Stimulated activated naive CD8-positive, alpha-beta T cell treated with anti-CD3 and anti-CD28 coated beads, Interleukin-15, amount 100 ng/mL, for 72 hours (primary cell): ENCODE measurements around the gene ABCC10.
"Not testable (repeated sequence)": the region's sequence is repeated elsewhere in the genome, so short reads cannot be mapped to it uniquely, and the experiment has no call there.

Experiments used
- ATAC-seq: fragments of 150-1000 bp; cut with Tn5 transposase; 2 replicates; pipeline ENCODE4 v1.10.0; 2021; ENCODE audit warnings: mild to moderate bottlenecking, moderate library complexity
- DNase-seq, 2 donors: peaks; one replicate each; pipeline ENCODE4 v3.0.0; 2021 to 2022
- H3K27ac Mint-ChIP-seq, 2 donors: one replicate each; pipeline ENCODE4 v1.8.0; 2022; ENCODE audit warnings: mild to moderate bottlenecking in 2 of 2, mixed read lengths in 2 of 2, moderate library complexity in 2 of 2
- H3K27me3 Mint-ChIP-seq: one replicate; pipeline ENCODE4 v1.8.0; 2022; ENCODE audit warnings: mixed read lengths
- H3K4me1 Mint-ChIP-seq: one replicate; pipeline ENCODE4 v1.8.0; 2022; ENCODE audit warnings: mild to moderate bottlenecking, mixed read lengths
- H3K4me3 Mint-ChIP-seq, 2 donors: one replicate each; pipeline ENCODE4 v1.8.0; 2022; ENCODE audit warnings: mild to moderate bottlenecking in 2 of 2, mixed read lengths in 2 of 2, moderate library complexity in 1 of 2
- H3K9me3 Mint-ChIP-seq, 2 donors: one replicate each; pipeline ENCODE4 v1.8.0; 2022; ENCODE audit warnings: mixed read lengths in 2 of 2

The ABCC10 gene, protein sequence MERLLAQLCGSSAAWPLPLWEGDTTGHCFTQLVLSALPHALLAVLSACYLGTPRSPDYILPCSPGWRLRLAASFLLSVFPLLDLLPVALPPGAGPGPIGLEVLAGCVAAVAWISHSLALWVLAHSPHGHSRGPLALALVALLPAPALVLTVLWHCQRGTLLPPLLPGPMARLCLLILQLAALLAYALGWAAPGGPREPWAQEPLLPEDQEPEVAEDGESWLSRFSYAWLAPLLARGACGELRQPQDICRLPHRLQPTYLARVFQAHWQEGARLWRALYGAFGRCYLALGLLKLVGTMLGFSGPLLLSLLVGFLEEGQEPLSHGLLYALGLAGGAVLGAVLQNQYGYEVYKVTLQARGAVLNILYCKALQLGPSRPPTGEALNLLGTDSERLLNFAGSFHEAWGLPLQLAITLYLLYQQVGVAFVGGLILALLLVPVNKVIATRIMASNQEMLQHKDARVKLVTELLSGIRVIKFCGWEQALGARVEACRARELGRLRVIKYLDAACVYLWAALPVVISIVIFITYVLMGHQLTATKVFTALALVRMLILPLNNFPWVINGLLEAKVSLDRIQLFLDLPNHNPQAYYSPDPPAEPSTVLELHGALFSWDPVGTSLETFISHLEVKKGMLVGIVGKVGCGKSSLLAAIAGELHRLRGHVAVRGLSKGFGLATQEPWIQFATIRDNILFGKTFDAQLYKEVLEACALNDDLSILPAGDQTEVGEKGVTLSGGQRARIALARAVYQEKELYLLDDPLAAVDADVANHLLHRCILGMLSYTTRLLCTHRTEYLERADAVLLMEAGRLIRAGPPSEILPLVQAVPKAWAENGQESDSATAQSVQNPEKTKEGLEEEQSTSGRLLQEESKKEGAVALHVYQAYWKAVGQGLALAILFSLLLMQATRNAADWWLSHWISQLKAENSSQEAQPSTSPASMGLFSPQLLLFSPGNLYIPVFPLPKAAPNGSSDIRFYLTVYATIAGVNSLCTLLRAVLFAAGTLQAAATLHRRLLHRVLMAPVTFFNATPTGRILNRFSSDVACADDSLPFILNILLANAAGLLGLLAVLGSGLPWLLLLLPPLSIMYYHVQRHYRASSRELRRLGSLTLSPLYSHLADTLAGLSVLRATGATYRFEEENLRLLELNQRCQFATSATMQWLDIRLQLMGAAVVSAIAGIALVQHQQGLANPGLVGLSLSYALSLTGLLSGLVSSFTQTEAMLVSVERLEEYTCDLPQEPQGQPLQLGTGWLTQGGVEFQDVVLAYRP (N-terminal part only)

DNA sequence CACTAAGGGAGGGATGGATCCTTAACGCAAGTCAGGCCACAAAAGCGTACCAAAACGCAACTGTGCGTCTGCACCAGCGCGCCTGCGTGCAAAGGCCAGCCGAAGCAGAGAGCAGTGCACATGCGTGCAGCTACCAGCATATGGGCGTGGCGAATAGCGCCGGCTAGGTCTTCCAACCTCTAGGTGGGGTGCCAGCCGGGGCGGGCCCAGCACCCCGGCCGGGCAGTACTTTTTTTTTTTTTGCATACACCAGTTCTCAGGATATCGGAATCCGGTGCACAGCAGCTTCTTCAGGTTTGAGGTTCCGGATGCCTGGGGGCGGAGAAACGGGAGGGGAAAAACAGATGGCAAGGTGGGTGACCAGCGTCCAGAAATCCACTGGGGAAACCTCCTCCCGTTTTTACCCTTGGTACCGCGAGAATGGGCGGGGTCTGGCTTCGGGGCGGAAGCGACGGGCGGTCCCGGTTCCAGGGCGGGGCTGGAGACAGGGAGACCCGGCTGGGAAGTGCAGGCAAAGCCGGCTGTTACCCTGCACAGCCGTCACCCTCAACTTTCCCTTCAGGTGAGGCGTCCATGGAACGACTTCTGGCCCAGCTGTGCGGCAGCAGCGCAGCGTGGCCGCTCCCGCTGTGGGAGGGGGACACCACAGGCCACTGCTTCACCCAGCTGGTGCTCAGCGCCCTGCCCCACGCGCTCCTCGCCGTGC, at the start of gene ABCC10:
Gene ABCC10 (plus strand): TSS at position 136 of the 706 bp plus-strand sequence. CDS start 438 bp downstream, at position 574.
- Mint-ChIP-seq H3K9me3 (no peaks in the 10 kb centered on the region), H3K4me1 (peaks cover 18% of the 10 kb centered on the region), H3K27me3 (no peaks in the 10 kb centered on the region), H3K4me3 (peak within 1 kb of the TSS; percentile 93 to 96), H3K27ac (peak within 1 kb of the TSS; percentile 96 to 99)
- ATAC-seq (peak; percentile 98), DNase-seq (peak; percentile 91 to 96)

DNA sequence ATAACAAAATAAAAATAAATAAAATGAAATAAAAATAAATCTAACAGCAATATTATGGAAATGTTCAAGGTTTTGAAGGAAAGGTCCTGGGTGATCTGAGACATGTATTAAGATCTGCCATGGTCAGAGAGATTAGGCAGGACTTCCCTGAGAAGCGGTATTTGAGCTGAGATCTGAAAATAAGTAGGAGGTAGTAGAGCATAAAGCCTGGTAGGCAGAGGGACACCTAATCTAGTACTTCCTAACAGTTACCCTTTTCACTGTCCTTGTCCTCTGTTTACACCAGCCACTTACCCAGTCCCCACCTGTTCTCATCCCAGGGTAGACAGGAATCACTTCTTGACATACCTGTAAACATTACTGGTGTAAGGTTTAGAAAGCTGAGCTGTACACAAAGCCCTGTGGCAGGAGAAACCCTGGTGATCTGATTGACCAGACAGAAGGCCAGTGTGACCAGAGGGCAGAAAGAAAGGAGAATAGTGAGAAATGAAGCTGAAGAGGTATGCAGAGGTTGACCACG, 49.6 kb upstream of the ABCC10 start:
- Mint-ChIP-seq H3K27me3 (peaks cover 22% of the 10 kb centered on the region), H3K4me1 (peaks cover 39% of the 10 kb centered on the region), H3K4me3 (no peak overlapping the region), H3K27ac (no peak overlapping the region), H3K9me3 (no peaks in the 10 kb centered on the region)
- ATAC-seq: no peak
- no peak for DNase-seq

DNA sequence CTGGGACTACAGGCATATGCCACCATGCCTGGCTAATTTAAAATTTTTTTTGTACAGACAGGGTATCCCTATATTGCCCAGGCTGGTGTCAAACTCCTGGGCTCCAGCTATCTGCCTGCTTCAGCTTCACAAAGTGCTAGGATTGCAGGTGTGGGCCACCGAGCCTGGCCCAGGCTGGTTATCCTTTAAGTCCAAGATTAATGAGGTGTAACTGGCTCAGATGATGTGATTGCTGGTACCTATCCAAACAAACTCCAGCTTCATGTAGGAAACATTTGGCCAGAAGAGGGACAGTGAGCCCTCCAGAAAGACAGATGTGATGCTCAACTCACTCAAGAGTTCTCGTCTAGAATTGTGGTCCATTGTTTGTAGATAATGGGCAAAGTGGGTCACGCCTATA, 48.7 kb upstream of the ABCC10 start:
- H3K4me3 Mint-ChIP-seq: no peak overlapping the region
- peaks cover 47% of the 10 kb centered on the region for H3K4me1 Mint-ChIP-seq

DNA sequence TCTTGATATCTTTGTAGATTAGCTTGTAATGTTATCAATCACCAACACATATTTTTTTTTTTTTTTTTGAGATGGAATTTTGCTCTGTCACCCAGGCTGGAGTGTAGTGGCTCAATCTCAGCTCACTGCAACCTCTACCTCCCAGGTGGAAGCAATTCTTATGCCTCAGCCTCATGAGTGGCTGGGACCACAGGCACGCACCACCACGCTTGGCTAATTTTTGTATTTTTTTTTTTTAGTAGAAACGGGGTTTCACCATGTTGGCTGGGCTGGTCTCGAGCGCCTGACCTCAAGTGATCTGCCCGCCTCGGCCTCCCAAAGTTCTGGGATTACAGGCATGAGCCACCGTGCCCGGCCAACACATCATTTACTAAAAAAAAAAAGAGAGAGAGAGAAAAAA, 46.5 kb upstream of the ABCC10 start:
- not testable (repeated sequence) for H3K9me3 Mint-ChIP-seq, H3K27ac Mint-ChIP-seq, ATAC-seq, H3K4me3 Mint-ChIP-seq, DNase-seq
- Mint-ChIP-seq H3K27me3 (peaks cover 22% of the 10 kb centered on the region), H3K4me1 (peaks cover 61% of the 10 kb centered on the region)

More for the DNA sequence above, 48.7 kb upstream of the ABCC10 start:
- no peaks in the 10 kb centered on the region for H3K9me3 Mint-ChIP-seq
- no peak for ATAC-seq
- H3K27me3 Mint-ChIP-seq: peaks cover 22% of the 10 kb centered on the region
- DNase-seq: no peak
- H3K27ac Mint-ChIP-seq: no peak overlapping the region

DNA sequence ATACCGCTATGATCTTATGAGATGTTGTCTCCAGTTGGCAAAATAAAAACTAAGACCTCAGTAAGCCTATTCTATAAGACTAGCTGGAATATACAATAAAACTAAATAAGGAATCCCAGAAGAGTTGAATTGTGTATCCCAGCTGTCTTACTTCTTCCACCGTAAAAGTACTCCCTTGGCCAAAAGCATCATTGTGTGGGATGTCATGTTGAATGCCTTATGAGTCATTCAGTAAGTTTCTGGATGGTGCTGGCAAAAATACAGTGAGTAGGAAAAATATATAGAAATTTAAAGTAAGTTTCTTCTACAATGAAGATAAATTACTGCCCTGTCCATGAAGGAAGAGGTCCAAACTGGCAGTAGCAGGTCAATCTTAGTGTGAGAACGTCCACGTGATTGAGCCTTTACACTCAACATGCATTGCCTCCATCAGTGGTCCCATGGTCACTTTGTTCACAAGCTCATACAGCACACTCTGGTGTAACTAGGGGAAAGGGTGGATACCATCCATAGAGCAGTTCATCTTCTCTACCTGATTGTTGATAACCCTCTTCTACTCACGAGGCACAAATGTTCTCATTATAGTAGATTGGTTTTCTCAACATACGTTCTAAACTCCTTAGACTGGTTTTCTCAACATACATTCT, 44.2 kb upstream of the ABCC10 start:
- Mint-ChIP-seq H3K4me1 (peaks cover 42% of the 10 kb centered on the region), H3K9me3 (no peaks in the 10 kb centered on the region), H3K27ac (peak overlapping the region in 1 of 2 donors; percentile 74), H3K4me3 (peak overlapping the region; percentile 30 to 71), H3K27me3 (peaks cover 30% of the 10 kb centered on the region)
- DNase-seq (no peak), ATAC-seq (no peak)

DNA sequence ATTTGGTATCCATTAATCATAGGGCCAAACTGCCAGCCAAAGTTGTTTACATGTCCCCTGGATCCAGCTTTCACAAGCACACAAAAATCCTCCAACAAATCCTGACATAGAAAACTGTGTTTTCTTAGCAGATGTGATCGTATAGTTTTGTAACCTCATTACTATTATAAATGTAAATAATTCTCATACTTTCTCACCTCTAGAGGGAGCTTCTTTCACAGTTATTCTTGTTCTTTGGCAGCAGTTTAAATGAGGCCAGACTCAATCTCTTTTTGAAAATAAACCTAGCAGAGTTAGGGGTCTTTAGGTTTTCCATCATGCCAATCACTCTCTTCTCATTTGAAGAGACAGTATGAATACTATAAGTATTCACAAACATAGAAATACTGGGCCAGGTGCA, 40.8 kb upstream of the ABCC10 start:
- no peak for ATAC-seq
- no peak for DNase-seq
- Mint-ChIP-seq H3K27ac (no peak overlapping the region), H3K9me3 (no peaks in the 10 kb centered on the region), H3K27me3 (peaks cover 34% of the 10 kb centered on the region), H3K4me3 (no peak overlapping the region), H3K4me1 (peaks cover 57% of the 10 kb centered on the region)

DNA sequence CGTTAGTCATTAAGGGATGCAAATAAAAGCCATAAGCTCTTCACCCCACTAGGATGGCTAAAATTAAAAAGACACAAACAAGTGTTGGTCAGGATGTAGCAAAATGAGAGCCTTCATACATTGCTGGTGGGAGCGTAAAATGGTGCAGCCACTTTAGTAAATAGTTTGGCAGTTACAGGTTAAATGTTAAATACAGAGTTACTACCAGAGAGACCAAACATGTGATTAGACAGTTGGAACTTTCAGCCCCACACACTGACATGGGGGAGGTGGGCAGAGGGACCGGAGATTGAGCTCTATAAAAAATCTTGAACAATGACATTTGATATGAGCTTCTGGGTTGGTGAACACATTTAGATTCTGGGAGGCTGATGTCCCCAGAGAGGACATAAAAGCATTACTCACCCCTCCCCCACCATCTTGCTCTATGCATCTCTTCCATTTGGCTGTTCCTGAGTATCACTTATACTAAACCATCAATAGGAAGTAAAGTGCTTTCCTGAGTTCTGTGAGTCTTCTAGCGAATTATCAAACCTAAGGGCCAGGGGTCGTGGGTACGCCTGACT, 37.5 kb upstream of the ABCC10 start:
- DNase-seq (no peak), ATAC-seq (no peak)
- H3K9me3 Mint-ChIP-seq: no peaks in the 10 kb centered on the region
- H3K27me3 Mint-ChIP-seq: peaks cover 61% of the 10 kb centered on the region
- peaks cover 44% of the 10 kb centered on the region for H3K4me1 Mint-ChIP-seq
- H3K4me3 Mint-ChIP-seq: no peak overlapping the region
- no peak overlapping the region for H3K27ac Mint-ChIP-seq

DNA sequence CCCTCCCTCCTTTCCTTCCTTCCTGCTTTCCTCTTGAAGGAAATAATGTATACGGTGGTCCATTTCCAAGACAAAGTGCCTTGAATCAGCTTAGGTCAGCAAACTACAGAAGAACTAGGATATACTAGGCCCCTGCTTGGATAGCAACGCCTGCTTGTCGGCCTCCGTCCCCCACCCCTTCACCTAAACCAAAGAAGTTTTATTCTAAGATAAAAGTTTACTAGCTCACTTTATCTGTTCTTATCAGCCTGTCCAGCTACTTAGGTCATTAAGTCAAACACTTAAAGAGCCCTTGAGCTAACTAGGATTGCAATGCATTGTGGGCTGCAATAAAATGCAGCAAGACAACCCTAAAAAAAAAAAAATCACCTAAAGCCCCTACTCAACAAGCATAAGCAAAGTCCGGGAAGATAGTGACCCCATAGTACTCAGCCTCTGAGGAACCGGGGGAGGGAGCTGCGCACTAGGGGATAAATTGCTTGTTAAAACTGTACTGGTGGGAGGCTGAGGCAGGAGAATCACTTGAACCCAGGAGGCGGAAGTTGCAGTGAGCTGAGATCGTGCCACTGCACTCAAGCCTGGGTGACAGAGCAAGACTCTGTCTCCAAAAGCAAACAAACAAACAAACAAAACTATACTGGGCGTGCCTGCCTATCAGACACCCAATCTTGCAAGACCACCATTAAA, 36.4 kb upstream of the ABCC10 start:
- DNase-seq, H3K9me3 Mint-ChIP-seq, ATAC-seq, H3K27ac Mint-ChIP-seq: not testable (repeated sequence)
- peaks cover 34% of the 10 kb centered on the region for H3K4me1 Mint-ChIP-seq
- peak overlapping the region; percentile 75 to 83 for H3K4me3 Mint-ChIP-seq
- H3K27me3 Mint-ChIP-seq: peaks cover 61% of the 10 kb centered on the region

DNA sequence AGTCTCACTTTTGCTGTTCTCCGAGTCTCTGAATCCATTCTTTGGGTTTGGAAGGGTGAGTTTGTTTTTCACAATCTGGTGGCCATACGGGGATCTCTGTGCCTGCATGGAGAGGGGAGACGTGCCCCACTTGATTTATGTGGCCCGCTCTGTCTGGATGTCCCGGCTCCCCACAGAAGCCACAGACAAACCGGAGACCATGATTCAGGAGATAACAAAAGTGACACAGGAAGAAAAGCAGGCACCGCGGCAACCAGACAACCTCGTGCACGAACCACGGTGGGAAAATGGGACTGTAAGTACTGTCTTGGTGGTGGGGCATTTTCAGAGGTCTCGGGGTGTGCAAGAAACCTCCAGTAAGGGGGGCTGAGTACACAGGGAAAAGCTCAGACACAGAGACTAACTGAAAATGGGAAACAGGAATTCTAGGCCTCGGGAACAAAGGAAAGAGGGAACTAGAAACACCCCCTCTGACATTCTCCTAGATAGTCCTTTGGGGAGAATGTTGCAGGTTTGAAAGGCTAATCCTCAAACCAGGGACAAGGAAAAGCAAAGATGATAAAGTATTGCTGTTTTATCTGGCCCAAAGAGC, 35.8 kb upstream of the ABCC10 start:
- H3K27me3 Mint-ChIP-seq: peaks cover 61% of the 10 kb centered on the region
- H3K4me1 Mint-ChIP-seq: peaks cover 33% of the 10 kb centered on the region
- ATAC-seq (peak; percentile 65), DNase-seq (peak; percentile 21 to 23)
- H3K4me3 Mint-ChIP-seq: peak overlapping the region; percentile 75 to 83
- no peaks in the 10 kb centered on the region for H3K9me3 Mint-ChIP-seq
- no peak overlapping the region for H3K27ac Mint-ChIP-seq

DNA sequence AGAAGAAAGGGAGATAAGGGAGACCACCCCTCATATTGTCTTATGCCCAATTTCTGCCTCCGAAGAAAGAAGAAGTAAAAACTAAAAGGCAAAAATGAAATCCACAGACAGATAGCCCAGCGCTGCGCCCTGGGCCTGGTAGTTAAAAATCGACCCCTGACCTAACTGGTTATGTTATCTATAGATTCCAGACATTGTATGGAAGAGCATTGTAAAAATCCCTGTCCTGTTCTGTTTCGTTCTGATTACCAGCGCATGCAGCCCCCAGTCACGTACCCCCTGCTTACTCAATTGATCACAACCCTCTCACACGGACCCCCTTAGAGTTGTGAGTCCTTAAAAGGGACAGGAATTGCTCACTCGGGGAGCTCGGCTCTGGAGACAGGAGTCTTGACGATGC, 34.2 kb upstream of the ABCC10 start:
- not testable (repeated sequence) for DNase-seq, ATAC-seq, H3K27ac Mint-ChIP-seq, H3K9me3 Mint-ChIP-seq
- H3K27me3 Mint-ChIP-seq: peaks cover 53% of the 10 kb centered on the region
- peak overlapping the region in 1 of 2 donors; percentile 3 for H3K4me3 Mint-ChIP-seq
- peaks cover 33% of the 10 kb centered on the region for H3K4me1 Mint-ChIP-seq

DNA sequence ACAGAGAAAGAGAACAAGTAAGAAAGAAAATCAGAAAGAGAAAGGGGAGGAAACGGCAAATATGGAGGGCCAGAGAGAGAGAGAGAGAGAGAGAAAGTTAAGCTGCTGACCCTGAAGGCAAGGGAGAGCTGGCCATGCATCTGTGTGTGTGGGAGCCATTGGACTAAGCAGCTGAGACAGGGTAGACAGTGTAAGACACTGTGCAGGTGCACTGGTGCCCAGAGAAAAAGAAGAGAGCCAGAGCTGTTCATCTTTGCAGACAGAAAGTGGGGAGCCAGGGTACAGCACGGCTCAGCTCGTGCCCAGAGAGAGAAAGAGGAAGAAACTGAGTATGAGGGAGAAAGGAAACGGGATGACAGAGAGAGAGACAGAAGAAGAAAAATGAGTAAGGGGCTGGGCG, 33.7 kb upstream of the ABCC10 start:
- Mint-ChIP-seq H3K27me3 (peaks cover 53% of the 10 kb centered on the region), H3K4me3 (peak overlapping the region in 1 of 2 donors; percentile 3), H3K4me1 (peaks cover 33% of the 10 kb centered on the region), H3K9me3 (no peaks in the 10 kb centered on the region), H3K27ac (no peak overlapping the region)
- ATAC-seq (no peak), DNase-seq (no peak)

DNA sequence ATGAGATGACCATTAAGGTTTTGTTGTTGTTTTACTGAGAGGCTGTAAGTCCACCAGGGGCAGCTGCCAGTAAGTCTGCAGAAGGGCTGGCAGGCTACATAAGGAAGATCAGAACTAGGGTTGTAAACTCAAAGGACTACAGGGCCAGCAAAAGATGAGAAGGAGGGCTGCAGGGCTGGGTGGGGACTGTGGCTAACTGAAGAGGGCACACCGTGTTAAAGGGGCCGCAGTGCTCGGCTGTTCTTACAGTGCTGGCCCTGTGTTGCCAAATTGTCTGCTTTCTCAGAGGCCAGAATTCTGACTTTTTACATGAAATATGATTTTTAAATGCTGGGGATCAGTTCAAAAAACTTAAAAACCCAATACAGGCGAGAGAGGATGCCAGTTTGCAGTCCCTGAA, 32.4 kb upstream of the ABCC10 start:
- DNase-seq: no peak
- H3K27me3 Mint-ChIP-seq: peaks cover 46% of the 10 kb centered on the region
- H3K4me1 Mint-ChIP-seq: peaks cover 31% of the 10 kb centered on the region
- ATAC-seq: no peak
- H3K9me3 Mint-ChIP-seq: no peaks in the 10 kb centered on the region
- H3K27ac Mint-ChIP-seq: no peak overlapping the region
- H3K4me3 Mint-ChIP-seq: no peak overlapping the region

DNA sequence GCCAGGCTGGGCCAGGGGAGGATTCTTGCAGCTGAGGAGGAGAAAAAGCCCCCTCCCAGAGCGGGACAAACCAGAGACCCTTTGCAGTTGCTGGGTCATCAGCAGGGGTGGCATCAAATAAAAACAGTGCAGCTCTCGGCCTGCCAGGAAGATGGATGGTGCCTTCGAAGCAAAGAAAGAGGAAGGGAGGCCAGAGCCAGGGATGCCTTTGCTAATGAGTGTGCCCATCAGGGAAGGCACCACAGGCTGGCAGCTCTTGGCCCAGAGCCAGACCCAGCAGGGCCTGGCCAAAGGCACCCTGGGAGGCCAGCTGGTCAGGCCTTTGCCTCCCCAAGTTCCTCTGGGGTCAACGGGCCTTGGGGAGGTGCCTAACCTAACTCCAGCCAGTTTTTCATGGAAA, 31.6 kb upstream of the ABCC10 start:
- DNase-seq (no peak), ATAC-seq (no peak)
- peaks cover 38% of the 10 kb centered on the region for H3K27me3 Mint-ChIP-seq
- peaks cover 23% of the 10 kb centered on the region for H3K4me1 Mint-ChIP-seq
- H3K9me3 Mint-ChIP-seq: no peaks in the 10 kb centered on the region
- no peak overlapping the region for H3K4me3 Mint-ChIP-seq
- H3K27ac Mint-ChIP-seq: no peak overlapping the region
